Dendritic cell treated with granulocyte-macrophage colony-stimulating factor and Interleukin-4, amounts not matched to agents 40 ng/mL and 50 ng/mL, for 4 days (primary cell): ENCODE data around the gene ALPK3.

Experiments used
- H3K27ac Mint-ChIP-seq: one replicate; pipeline ENCODE4 v1.8.0; 2022; ENCODE audit warnings: mild to moderate bottlenecking, mixed read lengths
- H3K27me3 Mint-ChIP-seq: one replicate; pipeline ENCODE4 v1.8.0; 2022; ENCODE audit warnings: mild to moderate bottlenecking, mixed read lengths
- H3K36me3 Mint-ChIP-seq: one replicate; pipeline ENCODE4 v1.8.0; 2022; ENCODE audit warnings: low read depth, mixed read lengths
- H3K4me1 Mint-ChIP-seq: one replicate; pipeline ENCODE4 v1.8.0; 2022; ENCODE audit warnings: low read depth, mixed read lengths
- H3K4me3 Mint-ChIP-seq: one replicate; pipeline ENCODE4 v1.8.0; 2022; ENCODE audit warnings: mild to moderate bottlenecking, moderate library complexity, mixed read lengths
- H3K9me3 Mint-ChIP-seq: one replicate; pipeline ENCODE4 v1.8.0; 2022; ENCODE audit warnings: mixed read lengths
- intact Hi-C: fragments of 100-400 bp; cut with micrococcal nuclease; formaldehyde crosslinking; loops from one replicate; pipeline ENCODE4 v1.15.0; 2022

Gene ALPK3

GRCh38 chr15:84810073-84810840 lies 6.9 kb upstream of the ALPK3 start:
- no peak overlapping the region for H3K4me3 Mint-ChIP-seq
- H3K4me1 Mint-ChIP-seq = peaks cover 32% of the 10 kb centered on the region
- intact Hi-C loops = no loop called here
- H3K27me3 Mint-ChIP-seq = no peaks in the 10 kb centered on the region
- no peaks in the 10 kb centered on the region for H3K9me3 Mint-ChIP-seq
- H3K36me3 Mint-ChIP-seq = peaks cover 28% of the 10 kb centered on the region
- H3K27ac Mint-ChIP-seq = no peak overlapping the region

DNA sequence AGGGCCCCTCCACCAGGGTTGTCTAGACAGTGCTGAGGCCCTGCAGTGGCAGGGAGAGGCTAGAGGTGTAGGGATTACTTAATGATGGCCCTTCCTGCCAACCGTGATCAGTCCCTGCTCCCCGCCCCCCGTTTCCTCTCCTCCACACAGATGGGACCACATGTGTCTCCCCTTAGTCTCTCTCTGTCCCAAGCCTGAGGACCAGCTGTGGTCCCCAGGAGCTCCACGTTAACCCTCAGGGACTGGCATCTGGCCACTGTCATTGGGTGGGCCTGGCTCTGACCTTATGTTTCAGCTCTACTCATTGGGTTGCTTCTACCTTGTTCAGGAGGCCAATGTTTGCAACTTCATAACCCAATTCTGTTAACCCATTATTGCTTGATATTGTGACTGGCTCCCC lies 6.0 kb upstream of the ALPK3 start:
- Mint-ChIP-seq H3K27ac (no peak overlapping the region), H3K36me3 (peaks cover 28% of the 10 kb centered on the region), H3K9me3 (no peaks in the 10 kb centered on the region), H3K4me1 (peaks cover 41% of the 10 kb centered on the region), H3K27me3 (peaks cover 3% of the 10 kb centered on the region), H3K4me3 (no peak overlapping the region)
- intact Hi-C loops = no loop called here

GRCh38 chr15:84811828-84812227 lies 5.3 kb upstream of the ALPK3 start:
- H3K4me3 Mint-ChIP-seq = no peak overlapping the region
- peaks cover 7% of the 10 kb centered on the region for H3K27me3 Mint-ChIP-seq
- H3K27ac Mint-ChIP-seq = peak overlapping the region; percentile 34
- peaks cover 48% of the 10 kb centered on the region for H3K4me1 Mint-ChIP-seq
- H3K9me3 Mint-ChIP-seq = no peaks in the 10 kb centered on the region
- peaks cover 28% of the 10 kb centered on the region for H3K36me3 Mint-ChIP-seq
- intact Hi-C loops = no loop called here

DNA sequence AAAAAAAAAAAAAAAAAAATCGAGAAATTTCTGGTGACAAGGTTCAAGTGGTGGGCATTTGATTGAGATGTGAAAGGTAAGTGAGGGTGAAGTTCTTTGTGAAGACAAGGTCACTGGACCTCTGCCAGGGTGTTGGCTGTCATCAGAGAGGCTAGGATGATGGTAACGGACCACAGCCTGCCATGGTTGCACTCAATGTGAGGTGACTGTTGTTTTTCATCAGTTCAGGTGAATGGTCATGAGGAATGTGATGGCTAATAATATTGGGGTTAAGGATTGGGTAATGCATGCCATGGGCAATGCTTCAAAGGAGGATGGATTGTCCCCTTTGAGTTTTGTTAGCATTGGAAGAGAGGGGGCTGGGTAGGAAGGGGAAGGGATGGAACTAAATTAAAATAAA lies 4.3 kb upstream of the ALPK3 start:
- Mint-ChIP-seq H3K4me1 (peaks cover 45% of the 10 kb centered on the region), H3K27me3 (peaks cover 12% of the 10 kb centered on the region), H3K36me3 (peaks cover 28% of the 10 kb centered on the region), H3K27ac (no peak overlapping the region), H3K4me3 (no peak overlapping the region), H3K9me3 (no peaks in the 10 kb centered on the region)
- intact Hi-C loops = no loop called here

- no peak overlapping the region for H3K27ac Mint-ChIP-seq
- intact Hi-C loops = no loop called here
- H3K4me1 Mint-ChIP-seq = peaks cover 51% of the 10 kb centered on the region
These were observed 3.7 kb upstream of the ALPK3 start for GRCh38 chr15:84813435-84813834.

GRCh38 chr15:84813931-84814330 lies 3.2 kb upstream of the ALPK3 start:
- H3K4me3 Mint-ChIP-seq = no peak overlapping the region
- H3K36me3 Mint-ChIP-seq = peaks cover 24% of the 10 kb centered on the region
- no peaks in the 10 kb centered on the region for H3K9me3 Mint-ChIP-seq
- peaks cover 16% of the 10 kb centered on the region for H3K27me3 Mint-ChIP-seq
- intact Hi-C loops = no loop called here
- H3K27ac Mint-ChIP-seq = peak overlapping the region; percentile 88
- H3K4me1 Mint-ChIP-seq = peaks cover 51% of the 10 kb centered on the region

More at GRCh38 chr15:84813435-84813834, 3.7 kb upstream of the ALPK3 start:
- H3K4me3 Mint-ChIP-seq = no peak overlapping the region
- no peaks in the 10 kb centered on the region for H3K9me3 Mint-ChIP-seq
- H3K27me3 Mint-ChIP-seq = peaks cover 14% of the 10 kb centered on the region
- peaks cover 28% of the 10 kb centered on the region for H3K36me3 Mint-ChIP-seq

DNA sequence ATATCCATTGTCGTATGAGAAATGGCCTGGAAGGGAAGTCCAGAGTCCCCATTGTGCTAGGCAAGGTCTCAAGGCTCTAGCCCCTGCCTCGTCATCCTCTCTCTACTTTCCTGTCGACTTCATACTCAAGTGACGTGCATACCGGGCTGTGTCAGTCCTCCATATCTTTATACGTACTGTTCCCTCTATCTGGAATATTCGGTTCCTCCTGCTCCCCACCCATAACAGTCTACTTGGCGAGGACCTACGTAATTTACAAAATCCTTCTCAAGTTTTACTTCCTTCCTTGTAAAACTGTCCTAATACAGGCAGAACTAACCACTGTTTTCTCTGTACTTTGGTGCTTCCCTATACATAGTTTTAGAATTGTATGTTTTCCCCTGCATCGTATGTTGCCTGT lies 2.2 kb upstream of the ALPK3 start:
- H3K4me3 Mint-ChIP-seq = peak overlapping the region; percentile 42
- H3K9me3 Mint-ChIP-seq = no peaks in the 10 kb centered on the region
- H3K36me3 Mint-ChIP-seq = peaks cover 17% of the 10 kb centered on the region
- peaks cover 16% of the 10 kb centered on the region for H3K27me3 Mint-ChIP-seq
- peak overlapping the region; percentile 88 for H3K27ac Mint-ChIP-seq
- intact Hi-C loops = no loop called here
- peaks cover 51% of the 10 kb centered on the region for H3K4me1 Mint-ChIP-seq

DNA sequence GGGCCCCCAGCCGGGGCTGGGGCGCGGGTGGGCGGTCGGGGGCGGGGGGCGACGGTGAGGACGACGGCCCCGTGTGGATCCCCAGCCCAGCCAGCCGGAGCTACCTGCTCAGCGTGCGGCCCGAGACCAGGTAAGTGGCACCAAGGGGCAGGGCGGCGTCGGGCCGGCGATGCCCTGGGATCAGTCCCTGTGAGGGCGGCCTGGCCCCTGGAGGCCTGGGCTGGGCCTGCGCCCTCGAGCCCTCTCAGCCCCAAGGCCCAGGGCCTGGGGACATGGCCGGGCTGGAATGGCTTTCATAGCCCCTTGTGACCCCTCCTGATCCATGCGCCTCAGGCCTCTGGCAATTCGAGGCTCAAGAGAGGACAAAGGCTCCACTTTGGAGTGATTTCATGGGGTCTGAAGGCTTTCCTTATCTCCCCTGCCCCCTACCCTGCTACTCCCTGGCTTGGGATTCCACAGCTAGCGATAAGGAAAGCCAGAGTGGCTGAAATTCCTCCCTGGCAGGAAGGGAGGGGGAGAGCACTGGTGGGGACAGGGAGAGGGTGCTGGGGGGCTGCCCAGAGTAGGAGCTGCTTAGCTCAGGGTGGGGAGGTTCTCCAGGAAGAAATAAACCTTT lies 418 bp downstream of the ALPK3 start:
- H3K9me3 Mint-ChIP-seq = no peaks in the 10 kb centered on the region
- H3K4me1 Mint-ChIP-seq = peaks cover 38% of the 10 kb centered on the region
- intact Hi-C loops = no loop called here
- peaks cover 5% of the 10 kb centered on the region for H3K36me3 Mint-ChIP-seq
- H3K4me3 Mint-ChIP-seq = no peak overlapping the region
- no peak overlapping the region for H3K27ac Mint-ChIP-seq
- peaks cover 16% of the 10 kb centered on the region for H3K27me3 Mint-ChIP-seq

DNA sequence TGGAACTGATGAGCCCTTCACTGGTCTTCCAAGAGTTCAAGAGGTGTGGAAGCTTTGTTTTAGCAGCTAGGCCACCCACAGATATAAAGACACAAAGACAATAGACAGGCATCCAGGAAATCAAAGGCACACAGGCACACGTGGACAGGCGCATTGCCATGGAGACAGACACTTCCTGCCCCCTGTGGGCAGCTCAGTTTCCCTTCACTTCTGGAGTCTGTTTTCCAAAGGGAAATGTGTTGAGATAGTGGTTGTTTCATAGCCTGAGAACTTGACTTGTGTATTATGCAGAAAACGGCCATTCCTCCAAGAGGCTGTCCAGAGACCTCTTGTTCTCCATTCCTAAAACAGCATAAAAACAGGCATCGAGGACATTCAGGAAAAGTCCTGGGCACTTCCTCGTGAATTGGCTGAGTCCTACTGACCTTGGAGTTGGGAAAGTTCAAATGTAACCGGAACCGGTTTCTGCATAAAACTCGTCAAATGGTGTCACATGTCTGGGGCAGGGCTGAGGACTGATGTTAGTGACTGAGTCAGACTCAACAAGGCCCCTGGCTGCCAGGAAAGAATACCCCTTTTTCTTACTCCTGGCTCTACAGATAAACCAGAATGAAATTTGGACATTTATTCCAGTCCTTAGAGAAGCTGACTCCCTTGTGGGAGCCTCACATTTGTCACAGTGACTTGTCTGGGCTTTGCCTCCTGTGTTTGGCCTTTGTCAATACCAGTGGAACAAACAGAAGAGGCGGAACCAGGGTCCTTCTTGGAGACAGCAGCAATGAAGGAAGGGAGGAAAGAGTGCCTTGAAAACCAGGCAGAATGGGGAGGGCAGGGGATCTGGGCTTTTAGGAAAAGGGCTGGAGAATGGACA lies 1.3 kb downstream of the ALPK3 start:
- Mint-ChIP-seq H3K36me3 (no peaks in the 10 kb centered on the region), H3K27me3 (peaks cover 16% of the 10 kb centered on the region), H3K27ac (peak overlapping the region; percentile 47)

GRCh38 chr15:84819291-84819768 lies 2.2 kb downstream of the ALPK3 start:
- Mint-ChIP-seq H3K36me3 (no peaks in the 10 kb centered on the region), H3K4me1 (peaks cover 35% of the 10 kb centered on the region), H3K9me3 (no peaks in the 10 kb centered on the region), H3K27ac (peak overlapping the region; percentile 47), H3K27me3 (peaks cover 16% of the 10 kb centered on the region), H3K4me3 (no peak overlapping the region)
- intact Hi-C loops = no loop called here

More for the DNA sequence above, 1.3 kb downstream of the ALPK3 start:
- H3K9me3 Mint-ChIP-seq = no peaks in the 10 kb centered on the region
- intact Hi-C loops = no loop called here
- H3K4me1 Mint-ChIP-seq = peaks cover 38% of the 10 kb centered on the region
- no peak overlapping the region for H3K4me3 Mint-ChIP-seq

DNA sequence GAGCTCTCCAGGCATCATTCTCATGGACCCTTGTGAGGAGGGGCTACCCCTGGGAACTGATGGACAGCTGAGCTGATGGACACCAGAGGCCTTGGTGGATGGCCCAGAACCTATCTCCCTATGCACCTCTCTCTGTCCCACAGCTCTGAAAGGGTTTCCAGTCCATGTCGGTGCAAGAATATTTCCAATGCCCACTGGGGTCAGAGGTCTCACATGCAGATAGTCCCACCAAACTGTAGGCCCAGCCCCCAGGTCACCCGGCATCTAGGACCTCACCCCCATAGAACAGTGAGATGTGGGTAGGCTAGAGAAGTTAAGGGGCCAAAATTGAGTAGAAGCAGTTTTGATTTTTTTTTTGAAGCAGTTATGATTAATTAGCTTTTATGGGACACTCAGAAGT lies 2.6 kb downstream of the ALPK3 start:
- intact Hi-C loops = no loop called here

DNA sequence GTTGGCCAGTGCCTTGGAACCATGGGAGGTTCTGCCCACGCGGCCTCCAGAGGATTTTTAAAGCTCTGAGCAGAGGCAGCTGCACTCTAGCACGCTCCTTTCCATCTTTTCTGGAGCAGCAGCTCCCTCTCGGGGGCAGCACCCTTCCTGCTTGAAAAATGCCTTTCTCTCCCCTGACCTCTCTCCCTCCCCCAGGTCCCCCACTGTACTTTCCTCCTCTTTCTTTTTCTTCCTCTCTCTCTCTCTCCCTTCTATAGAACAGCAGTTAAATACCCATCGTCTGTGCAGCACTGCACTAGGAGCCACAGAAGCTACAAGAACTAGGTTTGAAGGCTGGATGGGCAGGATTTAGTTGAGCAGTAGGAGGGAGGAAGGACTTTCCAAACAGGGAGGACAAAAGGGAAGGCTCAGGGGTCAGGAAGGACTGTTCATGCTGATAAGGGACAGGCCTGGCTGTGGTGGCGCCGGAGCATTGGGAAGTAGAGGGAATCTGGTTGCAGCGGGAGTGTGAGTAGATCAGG lies 4.4 kb downstream of the ALPK3 start:
- intact Hi-C loops = no loop called here
- H3K36me3 Mint-ChIP-seq = no peaks in the 10 kb centered on the region
- no peak overlapping the region for H3K4me3 Mint-ChIP-seq
- peaks cover 11% of the 10 kb centered on the region for H3K27me3 Mint-ChIP-seq
- peaks cover 13% of the 10 kb centered on the region for H3K4me1 Mint-ChIP-seq
- H3K27ac Mint-ChIP-seq = no peak overlapping the region
- H3K9me3 Mint-ChIP-seq = no peaks in the 10 kb centered on the region

More for the DNA sequence above, 2.6 kb downstream of the ALPK3 start:
- Mint-ChIP-seq H3K36me3 (no peaks in the 10 kb centered on the region), H3K9me3 (no peaks in the 10 kb centered on the region), H3K4me1 (peaks cover 30% of the 10 kb centered on the region), H3K4me3 (no peak overlapping the region), H3K27me3 (peaks cover 16% of the 10 kb centered on the region), H3K27ac (no peak overlapping the region)

GRCh38 chr15:84822653-84823281 lies 5.6 kb downstream of the ALPK3 start:
- Mint-ChIP-seq H3K9me3 (no peaks in the 10 kb centered on the region), H3K4me3 (no peak overlapping the region), H3K36me3 (no peaks in the 10 kb centered on the region), H3K27ac (no peak overlapping the region), H3K4me1 (peaks cover 6% of the 10 kb centered on the region), H3K27me3 (peaks cover 4% of the 10 kb centered on the region)
- intact Hi-C loops = no loop called here
